GM21723 (cell line): ENCODE results near the gene PDIA6.
"Not testable (repeated sequence)": the region's sequence is repeated elsewhere in the genome, so short reads cannot be mapped to it uniquely, and the experiment has no call there.

Source experiments
- ATAC-seq: cut with Tn5 transposase; IDR thresholded peaks from one replicate; pipeline ENCODE4 v1.9.1; 2021; ENCODE audit warnings: mild to moderate bottlenecking, moderate library complexity; ENCODE audit not compliant: unreplicated experiment

PDIA6 gene

GRCh38 chr2:10834068-10834655, 21.6 kb upstream of the PDIA6 start:
- no peak for ATAC-seq

DNA sequence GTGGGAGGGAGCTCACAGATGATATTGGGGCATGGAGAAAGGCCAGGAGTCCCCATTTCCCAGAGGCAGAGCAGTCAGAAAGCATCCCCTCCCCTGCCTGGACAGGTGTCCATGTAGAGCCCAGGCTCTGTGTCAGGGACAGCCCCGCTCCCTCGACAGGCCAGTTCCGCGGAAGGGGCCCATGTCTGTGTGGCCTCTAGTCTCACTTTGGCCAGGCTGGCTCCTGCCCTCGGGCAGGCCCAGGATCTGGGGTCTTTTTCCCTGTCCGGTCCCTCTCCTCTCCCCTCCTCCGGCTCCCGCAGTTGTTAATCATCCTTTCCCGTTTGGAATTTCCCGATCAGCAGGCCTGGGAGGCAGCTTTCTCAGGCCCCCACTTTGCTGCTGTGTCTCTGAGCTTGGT, 20.4 kb upstream of the PDIA6 start:
- no peak for ATAC-seq

DNA sequence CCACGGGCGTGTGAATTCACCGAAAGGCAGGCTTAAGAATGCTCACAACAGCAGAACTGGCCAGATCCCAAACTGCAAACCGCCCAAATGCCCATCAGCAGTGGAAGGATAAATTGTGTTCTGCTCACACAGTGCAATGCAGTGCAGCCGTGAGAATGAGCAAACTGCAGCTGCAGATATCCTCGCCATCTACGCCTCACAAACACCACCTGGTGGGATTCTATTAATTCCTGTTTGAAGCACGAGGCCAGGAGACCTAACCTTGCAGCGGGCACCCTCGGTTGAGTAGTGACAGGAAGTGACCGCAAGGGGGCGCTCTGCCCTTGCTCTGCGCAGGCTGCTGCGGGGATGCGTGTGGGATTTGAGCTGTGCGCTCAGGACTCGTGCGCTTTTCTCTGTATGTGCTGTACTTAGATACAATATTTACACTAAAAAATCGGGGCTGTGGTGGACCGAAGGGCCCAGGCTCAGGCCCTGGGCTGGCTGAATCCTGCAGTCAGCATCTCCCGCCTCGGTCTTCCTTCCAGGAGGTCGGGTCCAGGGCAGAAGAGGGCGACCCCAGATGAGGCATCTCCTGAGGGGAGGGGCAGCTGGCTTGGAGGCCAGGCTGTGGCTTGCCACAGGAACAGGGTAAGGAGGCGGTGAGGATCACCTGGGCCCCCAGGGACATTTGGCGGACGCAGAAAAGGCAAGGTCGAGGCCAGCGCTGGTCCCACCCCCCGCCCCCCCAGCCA, 19.8 kb upstream of the PDIA6 start:
- ATAC-seq = peak; percentile 86

DNA sequence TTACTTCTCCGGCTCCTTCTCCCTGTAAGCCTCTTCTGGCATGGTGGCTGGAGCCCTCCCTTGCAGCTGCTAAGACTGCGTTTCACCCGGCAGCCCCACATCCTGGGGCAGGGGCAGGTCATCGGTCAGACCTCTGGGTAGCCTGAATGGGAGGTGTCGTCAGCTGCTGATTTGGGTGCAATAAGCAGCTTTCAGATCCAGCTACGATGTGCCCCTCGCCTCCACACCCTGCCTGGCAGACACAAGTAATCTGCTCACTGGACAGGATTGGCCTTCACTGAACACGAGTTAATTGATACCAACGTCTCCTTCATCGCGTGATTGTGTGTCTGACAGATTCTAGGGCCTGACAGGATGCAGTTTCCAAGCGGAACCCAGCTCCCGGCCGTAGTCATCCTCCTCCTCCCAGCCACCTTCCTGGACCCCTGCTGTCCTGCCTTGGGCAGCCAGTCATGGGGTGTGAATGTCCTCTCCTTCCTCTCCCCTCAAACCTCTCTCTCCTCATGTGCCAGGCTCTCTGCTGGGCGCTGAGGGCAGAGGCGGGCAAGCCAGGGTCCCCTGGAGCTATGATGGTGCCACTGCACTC, 18.9 kb upstream of the PDIA6 start:
- ATAC-seq = no peak

DNA sequence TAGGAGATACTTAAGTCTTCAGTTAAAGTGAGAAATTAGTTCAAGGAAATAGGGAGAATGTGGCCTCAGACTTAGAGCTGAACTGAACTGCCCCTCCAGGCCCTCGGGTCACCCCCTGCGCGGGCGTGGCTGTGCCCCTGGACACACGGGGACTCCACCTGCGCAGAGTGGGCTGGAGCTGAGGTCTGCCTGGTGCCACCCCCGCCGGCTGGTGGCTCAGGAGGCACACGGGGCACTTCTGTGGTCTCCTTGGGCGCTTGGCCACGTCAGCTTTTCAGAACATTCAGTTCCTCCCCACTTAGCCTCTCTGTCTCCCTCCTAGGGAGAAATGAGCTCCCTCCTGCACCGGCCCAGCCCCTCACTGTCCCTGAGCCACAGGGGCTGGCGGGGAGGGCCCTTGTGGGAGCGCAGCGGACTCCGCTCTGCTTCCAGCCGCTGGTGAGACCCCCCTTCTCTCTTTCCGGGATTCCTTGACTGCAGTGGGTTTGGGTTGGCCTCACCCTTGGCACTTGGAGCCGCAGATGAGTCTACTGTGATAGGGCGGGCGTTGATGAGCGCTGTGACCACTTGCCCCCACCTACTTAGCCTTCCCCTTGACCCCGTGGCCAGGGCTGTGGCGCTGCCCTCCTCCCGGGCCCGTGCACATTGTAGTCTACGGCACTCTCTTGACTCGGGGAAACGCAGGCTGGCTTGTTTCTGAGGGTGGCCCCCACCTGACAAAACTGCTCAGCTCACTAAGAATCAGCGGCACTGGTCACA, 18.2 kb upstream of the PDIA6 start:
- ATAC-seq = no peak

- ATAC-seq = no peak
These were observed 17.6 kb upstream of the PDIA6 start for GRCh38 chr2:10830203-10830602.

DNA sequence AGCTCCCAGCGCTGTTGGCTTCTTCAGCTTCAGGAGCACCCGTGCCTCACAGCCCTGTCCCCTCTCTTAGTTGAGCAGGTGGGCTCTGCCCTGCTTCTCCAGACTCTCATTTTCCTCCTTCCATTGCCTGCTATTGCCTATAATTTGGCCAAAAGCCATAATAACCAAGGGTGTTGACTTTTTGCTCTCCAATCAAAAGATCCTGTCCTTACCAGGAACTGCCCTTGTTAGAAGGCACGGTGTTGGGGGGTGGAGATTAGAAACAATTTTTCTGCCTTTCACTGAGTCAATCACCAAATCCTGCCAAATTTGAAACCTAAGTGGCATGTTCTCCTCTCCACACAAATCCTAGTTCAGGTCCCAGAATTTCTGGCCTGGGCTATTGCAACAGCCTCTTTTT, 16.7 kb upstream of the PDIA6 start:
- ATAC-seq = no peak

DNA sequence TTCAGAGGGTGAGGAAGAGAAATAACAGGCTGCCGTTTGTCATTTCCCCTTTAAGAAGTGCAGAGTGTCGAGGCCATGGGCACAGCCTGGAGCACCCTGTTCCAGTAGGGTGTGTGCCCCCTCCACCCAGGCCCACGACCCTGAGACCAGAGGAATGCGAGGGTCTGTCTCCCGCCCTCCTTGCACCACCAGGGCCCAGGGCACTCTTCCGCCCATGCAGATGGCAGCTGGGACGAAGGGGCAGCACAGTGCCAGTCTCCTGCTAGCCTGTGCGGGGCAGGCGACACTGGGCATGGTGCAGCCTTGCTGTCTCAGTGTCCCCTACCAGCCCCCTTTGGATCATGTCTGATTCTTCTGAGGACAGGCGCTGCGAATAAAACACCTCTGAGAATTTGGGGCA, 15.8 kb upstream of the PDIA6 start:
- no peak for ATAC-seq

DNA sequence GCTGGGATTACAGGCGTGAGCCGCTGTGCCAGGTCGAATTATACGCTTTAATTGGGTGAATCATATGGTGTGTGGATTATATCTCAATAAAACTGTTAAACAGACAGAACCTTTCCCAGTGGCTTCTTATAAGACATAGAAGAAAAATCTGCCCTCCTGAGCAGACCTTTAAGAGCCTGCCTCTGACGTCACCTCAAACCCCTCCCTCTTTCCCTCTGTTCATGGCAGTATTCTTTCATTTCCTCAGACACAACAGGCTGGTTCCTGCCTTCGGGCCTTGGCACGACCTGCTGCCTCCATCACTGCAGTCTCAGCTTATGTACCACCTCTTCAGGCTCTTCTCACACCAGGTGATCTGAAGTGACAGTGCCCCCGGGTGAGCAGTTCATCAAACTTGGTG, 14.0 kb upstream of the PDIA6 start:
- no peak for ATAC-seq

DNA sequence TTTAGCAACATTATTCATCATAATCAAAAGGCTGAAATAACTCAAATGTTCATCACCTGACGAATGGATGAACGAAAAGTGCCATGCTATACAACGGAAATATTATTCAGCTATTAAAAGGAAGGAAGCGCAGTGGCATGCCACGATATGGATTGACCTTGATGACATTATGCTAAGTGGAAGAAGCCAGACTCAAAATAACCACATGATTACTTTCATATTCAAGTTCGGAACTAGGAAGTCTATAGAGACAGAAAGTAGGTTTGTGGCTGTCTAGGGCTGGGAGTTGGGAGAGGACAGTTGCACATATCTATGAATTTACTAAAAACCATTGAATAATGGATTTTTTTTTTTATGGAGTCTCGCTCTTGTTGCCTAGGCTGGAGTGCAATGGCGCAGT, 13.4 kb upstream of the PDIA6 start:
- ATAC-seq = no peak

DNA sequence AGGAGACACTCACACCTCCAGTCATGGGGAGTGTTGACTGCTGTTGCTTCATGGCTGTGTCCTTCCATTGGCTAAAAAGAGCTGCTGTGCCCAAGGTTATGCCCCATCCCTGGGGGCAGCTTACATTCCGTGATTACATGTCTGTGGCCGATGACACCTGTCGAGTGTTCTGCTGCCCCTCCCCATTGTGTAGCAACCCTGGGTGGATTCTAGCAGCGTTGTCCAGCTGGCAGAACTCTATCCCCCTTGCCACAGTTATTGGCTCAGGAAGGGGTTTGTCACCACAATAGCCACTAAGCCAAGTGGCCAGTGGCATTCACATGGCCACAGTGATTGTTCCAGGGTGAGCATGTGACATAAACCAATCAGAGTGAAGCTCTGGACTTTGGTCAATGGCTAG, 11.6 kb upstream of the PDIA6 start:
- ATAC-seq = no peak

DNA sequence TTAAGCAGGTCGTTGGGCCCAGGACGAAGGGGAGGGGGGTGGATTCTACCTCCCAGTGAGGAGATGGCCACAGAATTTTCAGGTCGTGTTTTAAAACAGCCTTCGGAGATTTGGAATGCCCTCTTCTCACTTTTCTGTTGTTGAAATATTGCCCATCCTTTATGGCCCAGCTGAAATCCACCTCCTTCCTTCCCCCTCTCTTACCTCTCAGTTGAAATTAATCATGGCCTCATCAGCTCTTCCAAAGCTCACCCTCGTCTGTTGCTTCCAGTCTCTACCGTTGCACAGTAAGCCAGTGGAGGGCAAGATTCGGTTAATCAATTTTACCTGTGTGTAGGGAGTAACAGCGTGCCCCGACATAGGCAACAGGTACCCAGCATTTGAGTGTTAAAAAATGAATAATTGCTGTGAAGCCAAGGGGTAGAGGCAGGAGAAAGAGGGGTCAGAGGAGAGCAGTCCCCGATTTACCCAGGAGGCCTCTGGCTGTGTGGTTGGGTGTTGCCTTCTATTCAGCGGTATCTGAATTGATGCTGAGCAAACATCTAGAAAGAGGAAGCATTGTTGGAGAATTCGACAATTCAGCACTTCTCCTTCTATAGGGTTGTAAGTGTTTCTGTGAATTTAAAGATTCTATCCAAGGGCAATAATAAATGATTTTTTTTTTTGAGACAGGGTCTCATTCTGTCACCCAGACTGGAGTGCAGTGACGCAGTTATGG, 8.6 kb upstream of the PDIA6 start:
- no peak for ATAC-seq

DNA sequence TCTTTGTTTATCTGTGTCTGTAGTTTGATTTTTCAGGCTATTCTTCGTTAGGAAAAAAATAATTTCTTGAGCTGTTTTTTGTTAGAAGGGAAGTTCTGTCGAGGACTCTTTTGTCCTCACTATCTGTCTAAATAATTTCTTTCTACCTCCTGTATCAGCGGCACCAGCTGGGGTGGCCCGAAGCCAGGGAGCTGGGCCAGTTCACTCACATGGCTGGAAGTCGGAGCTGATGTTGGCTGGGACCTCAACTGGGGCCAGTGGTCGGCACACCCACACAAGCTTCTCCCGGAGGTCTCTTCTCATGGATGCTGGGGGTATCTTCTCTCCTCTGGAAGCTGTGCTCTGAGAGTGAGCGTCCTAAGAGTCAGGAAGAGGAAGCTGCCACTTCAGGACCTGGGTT, 8.0 kb upstream of the PDIA6 start:
- no peak for ATAC-seq

GRCh38 chr2:10819714-10820314, 7.2 kb upstream of the PDIA6 start:
- no peak for ATAC-seq

DNA sequence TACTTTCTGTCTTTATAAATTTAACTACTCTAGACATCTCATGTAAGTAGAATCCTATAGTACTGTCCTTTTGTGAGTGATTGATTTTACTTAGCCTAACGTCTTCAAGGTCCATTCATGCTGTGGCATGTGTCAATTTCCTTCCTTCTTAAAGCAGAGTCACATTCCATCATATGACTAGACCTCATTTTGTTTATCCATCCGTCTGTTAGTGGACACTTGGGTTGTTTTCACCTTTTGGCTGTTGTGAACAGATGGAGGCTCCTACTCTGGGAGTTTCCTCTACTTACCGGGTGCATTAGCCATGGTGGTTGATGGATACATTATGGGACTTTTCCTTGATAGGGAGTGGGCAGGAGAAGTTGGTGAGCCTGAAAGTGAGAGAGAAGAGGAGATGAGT, 6.4 kb upstream of the PDIA6 start:
- no peak for ATAC-seq

- ATAC-seq = not testable (repeated sequence)
These were observed 5.7 kb upstream of the PDIA6 start for GRCh38 chr2:10818305-10818704.

GRCh38 chr2:10817413-10817812, 4.8 kb upstream of the PDIA6 start:
- ATAC-seq = no peak

- no peak for ATAC-seq
These were observed 2.2 kb upstream of the PDIA6 start for GRCh38 chr2:10814571-10815331.

DNA sequence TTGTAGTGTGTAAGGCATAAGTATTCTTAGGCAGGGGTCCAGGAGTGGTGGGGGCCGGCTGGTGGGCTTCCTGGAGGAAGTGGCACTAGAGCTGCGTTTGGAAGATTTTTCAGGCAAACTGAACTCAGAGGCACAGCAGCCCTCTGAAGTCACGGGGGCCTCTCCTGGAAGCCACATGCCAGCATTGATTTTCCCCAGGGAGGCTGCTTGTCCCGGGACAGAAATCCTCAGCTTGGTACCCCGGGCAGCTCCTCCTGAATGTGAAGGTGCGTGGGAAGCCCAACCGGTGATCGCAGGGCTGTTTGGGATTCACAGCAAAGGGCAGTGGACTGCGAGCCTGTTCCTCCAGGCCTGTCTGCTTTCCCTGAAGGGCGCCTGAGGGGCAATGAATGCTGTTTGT, 1.6 kb upstream of the PDIA6 start:
- no peak for ATAC-seq
